CD4-positive, alpha-beta memory T cell (primary cell): ENCODE results near the gene RALGDS. TPM values are rescaled to one million over a fixed set of nuclear protein-coding genes. Genes with fewer than 3 reads are reported as not detected.
"Not testable (repeated sequence)": the region's sequence is repeated elsewhere in the genome, so short reads cannot be mapped to it uniquely, and the experiment has no call there.

ENCODE experiments used
- CTCF ChIA-PET: fragments of 350-600 bp; sonication (Branson Sonifier 250); formaldehyde crosslinking; loops from one replicate; lab custom pipeline; 2021; ENCODE audit warnings: inconsistent platforms; ENCODE audit not compliant: partially characterized antibody; lab: Charles Lee
- POLR2A ChIA-PET: fragments of 350-600 bp; sonication (Branson Sonifier 250); formaldehyde crosslinking; loops from one replicate; lab custom pipeline; 2021; ENCODE audit not compliant: partially characterized antibody; lab: Charles Lee
- DNase-seq, 5 donors: peaks; one replicate each; pipeline versions ENCODE4 v3.0.0 to v3.0.0-alpha.2; 2020 to 2022; ENCODE audit warnings: mixed read lengths in 1 of 5
- H3K27ac ChIP-seq: one replicate; pipeline ENCODE4 v1.7.0; 2013; ENCODE audit warnings: low read depth, low read length
- H3K27me3 ChIP-seq: 2 replicates; pipeline ENCODE4 v1.7.0; 2013; ENCODE audit warnings: mild to moderate bottlenecking, low read length, moderate library complexity; ENCODE audit not compliant: insufficient read depth
- H3K36me3 ChIP-seq: 2 replicates; pipeline ENCODE4 v1.7.0; 2013; ENCODE audit warnings: mild to moderate bottlenecking, low read length, moderate library complexity; ENCODE audit not compliant: insufficient read depth
- H3K4me1 ChIP-seq: 2 replicates; pipeline ENCODE4 v1.7.0; 2013; ENCODE audit warnings: mild to moderate bottlenecking, low read length, moderate library complexity; ENCODE audit not compliant: insufficient read depth
- H3K4me3 ChIP-seq, 2 donors: one replicate each; pipeline ENCODE4 v1.7.0; 2013; ENCODE audit warnings: low read length in 2 of 2, mild to moderate bottlenecking in 1 of 2
- H3K9me3 ChIP-seq, 2 donors: one replicate each; pipeline ENCODE4 v1.7.0; 2013; ENCODE audit warnings: low read length in 2 of 2, control low read depth in 1 of 2; ENCODE audit not compliant: control insufficient read depth in 1 of 2
- H3K27ac Mint-ChIP-seq, 7 donors: one replicate each; pipeline ENCODE4 v1.8.0; 2020 to 2021; ENCODE audit warnings: mixed read lengths in 7 of 7, mild to moderate bottlenecking in 6 of 7, inconsistent platforms in 3 of 7, moderate library complexity in 3 of 7
- H3K27me3 Mint-ChIP-seq, 2 donors: one replicate each; pipeline ENCODE4 v1.8.0; 2020 to 2021; ENCODE audit warnings: mixed read lengths in 2 of 2
- H3K36me3 Mint-ChIP-seq, 2 donors: one replicate each; pipeline ENCODE4 v1.8.0; 2020 to 2021; ENCODE audit warnings: mixed read lengths in 2 of 2, inconsistent platforms in 1 of 2, mild to moderate bottlenecking in 1 of 2
- H3K4me1 Mint-ChIP-seq, 4 donors: one replicate each; pipeline ENCODE4 v1.8.0; 2020 to 2021; ENCODE audit warnings: mixed read lengths in 4 of 4, mild to moderate bottlenecking in 1 of 4
- H3K4me3 Mint-ChIP-seq, 8 donors: one replicate each; pipeline ENCODE4 v1.8.0; 2020 to 2021; ENCODE audit warnings: mixed read lengths in 8 of 8, mild to moderate bottlenecking in 7 of 8, moderate library complexity in 6 of 8, inconsistent platforms in 3 of 8
- H3K9me3 Mint-ChIP-seq, 8 donors: one replicate each; pipeline ENCODE4 v1.8.0; 2020 to 2021; ENCODE audit warnings: mixed read lengths in 8 of 8, mild to moderate bottlenecking in 5 of 8, inconsistent platforms in 3 of 8, moderate library complexity in 1 of 8
- intact Hi-C: fragments of 100-400 bp; cut with micrococcal nuclease; formaldehyde crosslinking; loops from one replicate; pipeline ENCODE4 v1.15.1; 2023
- polyA plus RNA-seq, 2 donors: library from polyadenylated mRNA; unstranded; fragments of 300-500 nt; fragmentation: Illumina TruSeq; gene quantifications; one replicate each; pipeline ENCODE4 v1.2.3, GENCODE V29; 2021
- total RNA-seq, 2 experiments: library from RNA; stranded (reverse); gene quantifications; one replicate each; pipeline ENCODE4 v1.2.3, GENCODE V29; 2021

Gene RALGDS
- total RNA-seq (100 to 1,000 TPM; 123 to 131 TPM), polyA plus RNA-seq (10 to 100 TPM; 27.9 to 67.8 TPM)

GRCh38 chr9:133121198-133121914, at the start of gene RALGDS:
RALGDS (minus strand) TSS chr9:133121240; CDS start chr9:133121154, 86 bp downstream.
- Histone ChIP-seq H3K4me3 (peak within 1 kb of the TSS in 1 of 2 donors; percentile 55), H3K4me1 (peaks cover 93% of the 10 kb centered on the region), H3K27me3 (no peaks in the 10 kb centered on the region), H3K36me3 (peaks cover 4% of the 10 kb centered on the region), H3K9me3 (no peaks in the 10 kb centered on the region), H3K27ac (peak within 1 kb of the TSS; percentile 88)
- Mint-ChIP-seq H3K27me3 (no peaks in the 10 kb centered on the region), H3K27ac (peak within 1 kb of the TSS; percentile 95 to 100 (median 98)), H3K4me1 (peaks cover 36 to 86% (median 64%) of the 10 kb centered on the region in 4 donors), H3K9me3 (no peaks in the 10 kb centered on the region), H3K36me3 (peaks cover 0 to 17% of the 10 kb centered on the region in 2 donors), H3K4me3 (peak within 1 kb of the TSS; percentile 69 to 84 (median 80))
- ChIA-PET CTCF (interaction anchor here (30.1 kb wide), 1 partner anchor 31 kb away, joined by 596 read pairs; no protein-coding TSS in a partner anchor), POLR2A (interaction anchor here (1.1 to 25.7 kb wide), 5 partner anchors 10 to 91 kb away, joined by 6 to 345 read pairs (median 17); partner anchors contain the start of gene GTF3C5)
- DNase-seq, result peak; percentile 85 to 91 (median 87)
- intact Hi-C loops, result loop anchor here (1.0 kb wide), 3 partner anchors 10 to 28 kb away; no protein-coding TSS in a partner anchor

- H3K9me3 ChIP-seq, result no peaks in the 10 kb centered on the region
- H3K4me3 ChIP-seq, result no peak overlapping the region
- no peaks in the 10 kb centered on the region for H3K27me3 ChIP-seq
- H3K4me3 Mint-ChIP-seq, result no peak overlapping the region
- DNase-seq, result no peak
- H3K4me1 ChIP-seq, result no peaks in the 10 kb centered on the region
- H3K4me1 Mint-ChIP-seq, result no peaks in the 10 kb centered on the region
- H3K27me3 Mint-ChIP-seq, result peaks cover 0 to 3% of the 10 kb centered on the region in 2 donors
- H3K27ac ChIP-seq, result no peak overlapping the region
- H3K36me3 Mint-ChIP-seq, result no peaks in the 10 kb centered on the region
- intact Hi-C loops, result no loop called here
- H3K36me3 ChIP-seq, result no peaks in the 10 kb centered on the region
- H3K27ac Mint-ChIP-seq, result no peak overlapping the region
- ChIA-PET CTCF (no interaction called here), POLR2A (no interaction called here)
- peaks cover 0 to 3% (median 0%) of the 10 kb centered on the region in 8 donors for H3K9me3 Mint-ChIP-seq
Observed at GRCh38 chr9:133170716-133171115, 49.7 kb upstream of the RALGDS start.

- not testable (repeated sequence) for H3K4me1 Mint-ChIP-seq
Observed at GRCh38 chr9:133169687-133170086, 48.6 kb upstream of the RALGDS start.

GRCh38 chr9:133169102-133169501, 48.1 kb upstream of the RALGDS start:
- no peak overlapping the region for H3K4me3 Mint-ChIP-seq
- ChIA-PET CTCF (no interaction called here), POLR2A (no interaction called here)
- H3K27me3 ChIP-seq, result no peaks in the 10 kb centered on the region
- H3K9me3 Mint-ChIP-seq, result peaks cover 0 to 3% (median 0%) of the 10 kb centered on the region in 8 donors
- no peaks in the 10 kb centered on the region for H3K36me3 ChIP-seq
- peaks cover 0 to 3% of the 10 kb centered on the region in 2 donors for H3K27me3 Mint-ChIP-seq
- DNase-seq, result no peak
- H3K27ac Mint-ChIP-seq, result no peak overlapping the region
- H3K27ac ChIP-seq, result no peak overlapping the region
- no peaks in the 10 kb centered on the region for H3K36me3 Mint-ChIP-seq
- H3K4me3 ChIP-seq, result no peak overlapping the region
- H3K4me1 Mint-ChIP-seq, result no peaks in the 10 kb centered on the region
- intact Hi-C loops, result no loop called here
- H3K9me3 ChIP-seq, result no peaks in the 10 kb centered on the region
- H3K4me1 ChIP-seq, result peaks cover 1% of the 10 kb centered on the region

More at GRCh38 chr9:133169687-133170086, 48.6 kb upstream of the RALGDS start:
- H3K36me3 Mint-ChIP-seq, intact Hi-C loops, H3K36me3 ChIP-seq, DNase-seq, POLR2A ChIA-PET, CTCF ChIA-PET, H3K4me3 ChIP-seq, H3K27me3 ChIP-seq, H3K9me3 ChIP-seq, H3K9me3 Mint-ChIP-seq, H3K27me3 Mint-ChIP-seq, H3K27ac ChIP-seq, H3K4me1 ChIP-seq, H3K4me3 Mint-ChIP-seq, H3K27ac Mint-ChIP-seq: not testable (repeated sequence)

- Mint-ChIP-seq H3K36me3 (no peaks in the 10 kb centered on the region), H3K9me3 (peaks cover 0 to 3% (median 0%) of the 10 kb centered on the region in 8 donors), H3K27me3 (peaks cover 0 to 3% of the 10 kb centered on the region in 2 donors), H3K4me3 (no peak overlapping the region), H3K27ac (no peak overlapping the region), H3K4me1 (no peaks in the 10 kb centered on the region)
- POLR2A ChIA-PET, result no interaction called here
- no peak for DNase-seq
- Histone ChIP-seq H3K27ac (no peak overlapping the region), H3K9me3 (no peaks in the 10 kb centered on the region), H3K27me3 (no peaks in the 10 kb centered on the region), H3K36me3 (no peaks in the 10 kb centered on the region), H3K4me3 (no peak overlapping the region), H3K4me1 (peaks cover 4% of the 10 kb centered on the region)
- intact Hi-C loops, result no loop called here
- CTCF ChIA-PET, result interaction anchor here (1.4 kb wide), 1 partner anchor 18 kb away, joined by 10 read pairs; no protein-coding TSS in a partner anchor
Observed at GRCh38 chr9:133168432-133168831, 47.4 kb upstream of the RALGDS start.

GRCh38 chr9:133167769-133168168, 46.7 kb upstream of the RALGDS start:
- CTCF ChIA-PET, result interaction anchor here (1.0 to 1.4 kb wide), 3 partner anchors 10 to 19 kb away, joined by 3 to 10 read pairs (median 4); no protein-coding TSS in a partner anchor
- POLR2A ChIA-PET, result interaction anchor here (1.2 kb wide), 1 partner anchor 137 kb away, joined by 3 read pairs; the partner anchor contains the start of gene GTF3C5

GRCh38 chr9:133167096-133167730, 46.2 kb upstream of the RALGDS start:
- ChIA-PET POLR2A (interaction anchor here (1.2 kb wide), 1 partner anchor 137 kb away, joined by 3 read pairs; the partner anchor contains the start of gene GTF3C5), CTCF (interaction anchor here (1.0 to 1.4 kb wide), 3 partner anchors 10 to 19 kb away, joined by 3 to 10 read pairs (median 4); no protein-coding TSS in a partner anchor)
- H3K27ac Mint-ChIP-seq, result no peak overlapping the region
- H3K27me3 ChIP-seq, result no peaks in the 10 kb centered on the region
- no peaks in the 10 kb centered on the region for H3K36me3 Mint-ChIP-seq
- peaks cover 10% of the 10 kb centered on the region for H3K4me1 ChIP-seq
- peaks cover 0 to 3% (median 0%) of the 10 kb centered on the region in 8 donors for H3K9me3 Mint-ChIP-seq
- H3K27ac ChIP-seq, result no peak overlapping the region
- peaks cover 0 to 2% of the 10 kb centered on the region in 2 donors for H3K27me3 Mint-ChIP-seq
- no peak for DNase-seq
- H3K36me3 ChIP-seq, result no peaks in the 10 kb centered on the region
- H3K4me3 Mint-ChIP-seq, result no peak overlapping the region
- no peaks in the 10 kb centered on the region for H3K9me3 ChIP-seq
- no peak overlapping the region for H3K4me3 ChIP-seq
- H3K4me1 Mint-ChIP-seq, result peaks cover 0 to 1% (median 0%) of the 10 kb centered on the region in 4 donors
- intact Hi-C loops, result no loop called here

More at GRCh38 chr9:133167769-133168168, 46.7 kb upstream of the RALGDS start:
- H3K27ac ChIP-seq, result no peak overlapping the region
- no peak for DNase-seq
- no peak overlapping the region for H3K4me3 Mint-ChIP-seq
- no peak overlapping the region for H3K27ac Mint-ChIP-seq
- H3K36me3 ChIP-seq, result no peaks in the 10 kb centered on the region
- H3K27me3 ChIP-seq, result no peaks in the 10 kb centered on the region
- H3K27me3 Mint-ChIP-seq, result peaks cover 0 to 3% of the 10 kb centered on the region in 2 donors
- no peaks in the 10 kb centered on the region for H3K4me1 Mint-ChIP-seq
- no peak overlapping the region for H3K4me3 ChIP-seq
- no peaks in the 10 kb centered on the region for H3K9me3 ChIP-seq
- peaks cover 10% of the 10 kb centered on the region for H3K4me1 ChIP-seq
- intact Hi-C loops, result no loop called here
- peaks cover 0 to 3% (median 0%) of the 10 kb centered on the region in 8 donors for H3K9me3 Mint-ChIP-seq
- H3K36me3 Mint-ChIP-seq, result no peaks in the 10 kb centered on the region
